OCI-LY3 (cell line): ENCODE data around the gene MGP.

Experiments
- H2AFZ ChIP-seq: fragments of 200-600, 300-600 bp; shearing (Covaris generic); 2 replicates; pipeline ENCODE4 v1.6.0; 2014; ENCODE audit warnings: antibody characterized with exemption, low read depth, low read length
- H3K27ac ChIP-seq: fragments of 200-600, 300-600 bp; sonication (generic); 2 replicates; pipeline ENCODE4 v1.5.1; 2014; ENCODE audit warnings: mild to moderate bottlenecking, low read length, moderate library complexity, mixed read lengths
- H3K27me3 ChIP-seq: fragments of 200-600, 300-600 bp; sonication (generic); 2 replicates; pipeline ENCODE4 v1.6.1; 2014; ENCODE audit warnings: low read depth, low read length, mixed read lengths
- H3K36me3 ChIP-seq: fragments of 200-600, 300-600 bp; sonication (generic); replicated peaks from 2 replicates; pipeline ENCODE3; 2014; ENCODE audit warnings: low read depth, low read length, mixed read lengths
- H3K4me1 ChIP-seq: fragments of 300-600, 200-600 bp; sonication (generic); 2 replicates; pipeline ENCODE4 v1.6.1; 2014; ENCODE audit warnings: low read length, mixed read lengths
- H3K4me2 ChIP-seq: fragments of 200-600, 300-600 bp; sonication (generic); 2 replicates; pipeline ENCODE4 v1.6.1; 2014; ENCODE audit warnings: low read length, mixed read lengths
- H3K4me3 ChIP-seq: fragments of 300-600, 200-600 bp; sonication (generic); 2 replicates; pipeline ENCODE4 v1.5.1; 2014; ENCODE audit warnings: antibody characterized with exemption, mild to moderate bottlenecking, low read length, moderate library complexity
- H3K79me2 ChIP-seq: fragments of 300-600, 200-600 bp; shearing (Covaris generic); 2 replicates; pipeline ENCODE4 v1.6.1; 2014; ENCODE audit warnings: mild to moderate bottlenecking, low read length, mixed read lengths
- H3K9ac ChIP-seq: fragments of 300-600, 200-600 bp; shearing (Covaris generic); 2 replicates; pipeline ENCODE4 v1.6.0; 2014; ENCODE audit warnings: mild to moderate bottlenecking, low read length, moderate library complexity
- H3K9me3 ChIP-seq: fragments of 200-600, 300-600 bp; shearing (Covaris generic); 2 replicates; pipeline ENCODE4 v1.6.1; 2014; ENCODE audit warnings: low read length, mixed read lengths; ENCODE audit not compliant: insufficient read depth
- H4K20me1 ChIP-seq: fragments of 200-600, 300-600 bp; sonication (generic); 2 replicates; pipeline ENCODE4 v1.6.1; 2016; ENCODE audit warnings: low read length, mixed read lengths; ENCODE audit not compliant: insufficient read depth
- EZH2phosphoT487 ChIP-seq: fragments of 200-600 bp; shearing (Covaris generic); IDR thresholded peaks from 2 replicates; pipeline ENCODE4 v1.6.1; 2018; ENCODE audit warnings: antibody characterized with exemption, mixed run types, low read depth
- TF ChIP-seq, protein P1 (sequence below): fragments of 200-600, 300-600 bp; sonication (generic); IDR thresholded peaks from 2 replicates; pipeline ENCODE4 v1.5.1; 2014; ENCODE audit warnings: antibody characterized with exemption, low read length, low read depth

The MGP gene

DNA sequence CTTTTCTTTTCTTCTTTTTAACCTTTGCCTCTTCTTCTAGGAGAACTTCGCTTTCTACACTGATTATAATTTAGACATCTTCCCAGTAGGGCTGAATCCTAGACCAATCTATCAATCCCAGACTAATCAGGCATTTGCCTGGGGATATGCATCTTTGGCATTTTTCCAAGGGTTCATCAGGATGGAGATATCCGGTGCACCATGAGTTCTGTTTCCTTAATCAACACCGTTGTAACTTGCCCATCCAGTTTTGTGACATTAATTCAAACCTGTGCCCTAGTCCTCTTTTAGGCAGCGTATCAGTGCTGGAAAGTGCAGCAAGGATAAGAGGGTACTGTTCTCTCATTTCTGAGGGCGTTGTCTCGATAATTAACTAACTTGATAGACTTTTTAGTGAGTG is 617 bp upstream of the MGP start:
- no peak overlapping the region for H3K9ac ChIP-seq
- no peak overlapping the region for H3K27ac ChIP-seq
- peaks cover 14% of the 10 kb centered on the region for H3K4me1 ChIP-seq
- H3K4me3 ChIP-seq, result no peak overlapping the region
- H4K20me1 ChIP-seq, result no peaks in the 10 kb centered on the region
- H2AFZ ChIP-seq, result no peak overlapping the region
- no peak overlapping the region for H3K4me2 ChIP-seq
- H3K27me3 ChIP-seq, result peaks cover 56% of the 10 kb centered on the region
- TF ChIP-seq EZH2phosphoT487, result no peak
- H3K79me2 ChIP-seq, result no peaks in the 10 kb centered on the region
- no peaks in the 10 kb centered on the region for H3K9me3 ChIP-seq
- H3K36me3 ChIP-seq, result no peaks in the 10 kb centered on the region

DNA sequence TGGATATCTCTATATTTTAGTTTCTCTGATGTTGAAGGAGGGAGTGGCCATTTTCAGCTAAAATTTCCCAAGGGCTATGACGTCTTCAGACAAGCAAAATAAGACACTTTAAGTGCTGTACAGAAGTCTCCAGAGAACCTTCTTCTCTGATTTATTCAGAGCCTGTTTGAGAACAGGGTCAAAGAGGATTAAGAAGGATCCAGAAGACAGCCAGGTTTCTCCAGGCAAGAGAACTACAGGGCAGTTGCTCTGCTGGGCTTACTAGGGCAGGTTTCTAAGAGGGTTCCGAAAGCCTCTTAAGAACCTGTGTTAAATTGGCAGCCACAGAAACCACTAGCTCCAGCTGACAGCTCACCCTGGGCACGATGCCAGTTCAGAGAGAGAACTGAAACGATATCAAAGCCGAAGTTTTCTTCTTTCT is 1.2 kb downstream of the MGP start:
- no peaks in the 10 kb centered on the region for H3K79me2 ChIP-seq
- H3K9ac ChIP-seq, result no peak overlapping the region
- no peak overlapping the region for H3K27ac ChIP-seq
- H4K20me1 ChIP-seq, result no peaks in the 10 kb centered on the region
- TF ChIP-seq, protein P1, sequence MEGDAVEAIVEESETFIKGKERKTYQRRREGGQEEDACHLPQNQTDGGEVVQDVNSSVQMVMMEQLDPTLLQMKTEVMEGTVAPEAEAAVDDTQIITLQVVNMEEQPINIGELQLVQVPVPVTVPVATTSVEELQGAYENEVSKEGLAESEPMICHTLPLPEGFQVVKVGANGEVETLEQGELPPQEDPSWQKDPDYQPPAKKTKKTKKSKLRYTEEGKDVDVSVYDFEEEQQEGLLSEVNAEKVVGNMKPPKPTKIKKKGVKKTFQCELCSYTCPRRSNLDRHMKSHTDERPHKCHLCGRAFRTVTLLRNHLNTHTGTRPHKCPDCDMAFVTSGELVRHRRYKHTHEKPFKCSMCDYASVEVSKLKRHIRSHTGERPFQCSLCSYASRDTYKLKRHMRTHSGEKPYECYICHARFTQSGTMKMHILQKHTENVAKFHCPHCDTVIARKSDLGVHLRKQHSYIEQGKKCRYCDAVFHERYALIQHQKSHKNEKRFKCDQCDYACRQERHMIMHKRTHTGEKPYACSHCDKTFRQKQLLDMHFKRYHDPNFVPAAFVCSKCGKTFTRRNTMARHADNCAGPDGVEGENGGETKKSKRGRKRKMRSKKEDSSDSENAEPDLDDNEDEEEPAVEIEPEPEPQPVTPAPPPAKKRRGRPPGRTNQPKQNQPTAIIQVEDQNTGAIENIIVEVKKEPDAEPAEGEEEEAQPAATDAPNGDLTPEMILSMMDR, result no peak
- no peak for TF ChIP-seq EZH2phosphoT487
- H2AFZ ChIP-seq, result no peak overlapping the region
- H3K27me3 ChIP-seq, result peaks cover 45% of the 10 kb centered on the region
- H3K4me3 ChIP-seq, result peak overlapping the region; percentile 65
- H3K9me3 ChIP-seq, result no peaks in the 10 kb centered on the region
- H3K4me1 ChIP-seq, result peaks cover 20% of the 10 kb centered on the region
- no peaks in the 10 kb centered on the region for H3K36me3 ChIP-seq
- H3K4me2 ChIP-seq, result peak overlapping the region; percentile 80

DNA sequence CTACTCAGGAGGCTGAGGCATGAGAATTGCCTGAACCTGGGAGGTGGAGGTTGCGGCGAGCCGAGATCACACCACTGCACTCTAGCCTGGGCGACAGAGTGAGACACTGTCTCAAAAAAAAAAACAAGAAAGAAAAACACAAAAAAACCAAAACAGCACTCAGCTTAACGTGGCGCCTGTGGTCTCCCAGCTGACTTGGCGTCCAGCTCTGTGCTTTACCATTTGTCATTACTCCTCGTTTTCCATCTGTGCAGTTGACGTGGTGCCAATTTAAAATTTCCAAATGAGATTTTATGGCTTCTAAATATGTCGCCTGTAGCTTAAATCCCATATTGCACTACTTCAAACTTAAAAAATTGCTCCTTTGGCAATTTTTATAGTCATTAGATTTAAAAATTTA is 2.0 kb downstream of the MGP start:
- Histone ChIP-seq H3K27ac (no peak overlapping the region), H3K4me3 (no peak overlapping the region), H2AFZ (no peak overlapping the region), H3K9me3 (no peaks in the 10 kb centered on the region), H3K4me2 (no peak overlapping the region), H4K20me1 (no peaks in the 10 kb centered on the region), H3K36me3 (no peaks in the 10 kb centered on the region), H3K9ac (no peak overlapping the region), H3K79me2 (no peaks in the 10 kb centered on the region), H3K4me1 (peaks cover 20% of the 10 kb centered on the region), H3K27me3 (peaks cover 37% of the 10 kb centered on the region)
- no peak for TF ChIP-seq EZH2phosphoT487
- TF ChIP-seq, protein P1, result no peak

DNA sequence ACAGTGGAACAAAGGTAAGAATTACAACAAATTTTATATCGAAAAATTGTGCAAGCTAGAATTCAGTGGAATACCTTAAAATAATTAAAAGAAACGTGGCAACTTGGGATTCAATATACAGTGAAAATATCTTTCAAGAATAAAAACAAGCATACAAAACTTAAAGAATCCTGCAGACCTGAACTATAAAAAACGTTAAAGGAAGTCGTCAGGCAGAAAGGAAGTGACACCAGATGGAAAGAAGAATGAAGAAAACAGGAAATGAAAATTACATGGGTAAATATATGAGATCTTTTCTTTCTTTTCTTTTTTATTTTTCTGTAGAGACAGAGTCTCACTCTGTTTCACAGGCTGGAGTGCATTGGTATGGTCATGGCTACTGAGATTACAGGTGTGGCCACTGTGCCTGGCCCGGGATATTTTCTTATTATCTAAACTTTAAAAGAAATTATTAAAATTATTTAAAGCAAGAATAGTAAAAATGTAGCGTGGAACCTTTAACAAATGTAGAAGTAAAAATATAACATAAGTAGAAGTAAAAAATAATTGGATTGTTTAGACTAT is 4.7 kb downstream of the MGP start:
- H2AFZ ChIP-seq, result no peak overlapping the region
- H3K4me1 ChIP-seq, result peaks cover 20% of the 10 kb centered on the region

More for the DNA sequence above, 4.7 kb downstream of the MGP start:
- Histone ChIP-seq H3K79me2 (no peaks in the 10 kb centered on the region), H3K4me2 (no peak overlapping the region), H3K27me3 (peaks cover 10% of the 10 kb centered on the region), H3K9me3 (no peaks in the 10 kb centered on the region), H4K20me1 (no peaks in the 10 kb centered on the region), H3K9ac (no peak overlapping the region), H3K4me3 (no peak overlapping the region), H3K27ac (no peak overlapping the region), H3K36me3 (no peaks in the 10 kb centered on the region)
- TF ChIP-seq EZH2phosphoT487, result no peak
- TF ChIP-seq, protein P1, result no peak
